ENCODE data around the gene TP53. TPM values are rescaled to one million over a fixed set of nuclear protein-coding genes. Genes with fewer than 3 reads are reported as not detected.

Gene TP53
- total RNA-seq, 4 donors from 2014 or later, result 16.4 to 66.4 (median 35.6) TPM

DNA sequence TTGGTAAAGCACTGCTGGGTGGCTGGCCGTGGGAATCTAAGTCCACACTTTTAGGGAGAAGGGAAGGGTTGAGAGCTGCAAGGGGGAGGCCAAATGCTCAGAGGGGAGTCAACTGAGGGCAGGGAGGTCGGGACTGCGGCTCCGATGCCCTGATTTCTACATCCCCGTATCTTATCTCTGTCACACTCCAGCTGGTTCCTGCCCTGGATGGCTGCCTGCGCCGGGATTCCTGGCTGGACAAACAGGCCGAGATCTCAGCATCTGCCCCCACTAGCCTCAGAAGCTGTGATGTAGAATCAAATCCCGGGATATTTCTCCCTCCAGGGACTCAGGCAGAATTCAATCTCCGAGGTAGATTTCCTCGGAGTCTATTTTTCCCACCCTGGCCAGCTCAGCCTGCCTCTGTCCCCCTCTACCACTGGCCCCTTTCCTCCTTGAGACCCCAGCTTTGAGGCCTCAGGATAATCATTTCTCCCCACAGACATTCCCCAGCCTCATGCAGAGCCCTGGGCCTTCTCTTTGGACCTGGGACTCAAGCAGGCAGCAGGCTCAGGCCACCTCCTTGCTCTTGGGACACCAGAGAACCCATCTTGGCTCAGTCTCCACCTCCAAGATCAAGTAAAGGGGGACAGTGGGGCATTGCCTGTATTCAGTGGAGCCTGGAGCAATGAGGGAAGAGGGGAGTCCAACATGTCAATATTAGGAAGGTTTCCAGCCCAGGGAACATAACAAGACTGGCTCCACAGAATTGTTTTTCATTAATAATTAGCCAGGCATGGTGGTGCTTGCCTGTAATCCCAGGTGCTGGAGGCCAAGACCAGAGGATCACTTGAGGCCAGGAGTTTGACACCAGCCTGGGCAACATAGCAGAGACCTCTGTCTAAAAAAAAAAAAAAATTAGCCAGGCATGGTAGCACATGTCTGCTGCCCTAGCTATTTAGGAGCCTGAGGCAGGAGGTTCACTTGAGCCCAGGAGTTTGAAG lies 55.6 kb downstream of the TP53 start:
- H3K27ac ChIP-seq, result no peak overlapping the region
- peaks cover 3 to 7% of the 10 kb centered on the region in 2 donors for H3K4me1 ChIP-seq
- intact Hi-C loops (cut with DNase I), result loop anchor here (5.0 kb wide), 1 partner anchor 56 kb away; the partner anchor contains the start of genes TP53 and WRAP53
- H3K27me3 ChIP-seq, result no peaks in the 10 kb centered on the region
- H3K4me3 ChIP-seq (replicated peaks in 1 of 3), result no peak overlapping the region
- no peaks in the 10 kb centered on the region for H3K36me3 ChIP-seq
- 75 to 82% methylated on average over 10 to 11 of the region's 11 CpGs for WGBS, 2 donors
- no peak for TF ChIP-seq POLR2A (IDR thresholded peaks at IDR 0.05)
- TF ChIP-seq, protein P1, sequence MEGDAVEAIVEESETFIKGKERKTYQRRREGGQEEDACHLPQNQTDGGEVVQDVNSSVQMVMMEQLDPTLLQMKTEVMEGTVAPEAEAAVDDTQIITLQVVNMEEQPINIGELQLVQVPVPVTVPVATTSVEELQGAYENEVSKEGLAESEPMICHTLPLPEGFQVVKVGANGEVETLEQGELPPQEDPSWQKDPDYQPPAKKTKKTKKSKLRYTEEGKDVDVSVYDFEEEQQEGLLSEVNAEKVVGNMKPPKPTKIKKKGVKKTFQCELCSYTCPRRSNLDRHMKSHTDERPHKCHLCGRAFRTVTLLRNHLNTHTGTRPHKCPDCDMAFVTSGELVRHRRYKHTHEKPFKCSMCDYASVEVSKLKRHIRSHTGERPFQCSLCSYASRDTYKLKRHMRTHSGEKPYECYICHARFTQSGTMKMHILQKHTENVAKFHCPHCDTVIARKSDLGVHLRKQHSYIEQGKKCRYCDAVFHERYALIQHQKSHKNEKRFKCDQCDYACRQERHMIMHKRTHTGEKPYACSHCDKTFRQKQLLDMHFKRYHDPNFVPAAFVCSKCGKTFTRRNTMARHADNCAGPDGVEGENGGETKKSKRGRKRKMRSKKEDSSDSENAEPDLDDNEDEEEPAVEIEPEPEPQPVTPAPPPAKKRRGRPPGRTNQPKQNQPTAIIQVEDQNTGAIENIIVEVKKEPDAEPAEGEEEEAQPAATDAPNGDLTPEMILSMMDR (IDR thresholded peaks at IDR 0.05), result no peak
- H3K9me3 ChIP-seq, result no peaks in the 10 kb centered on the region
- no peak for DNase-seq

DNA sequence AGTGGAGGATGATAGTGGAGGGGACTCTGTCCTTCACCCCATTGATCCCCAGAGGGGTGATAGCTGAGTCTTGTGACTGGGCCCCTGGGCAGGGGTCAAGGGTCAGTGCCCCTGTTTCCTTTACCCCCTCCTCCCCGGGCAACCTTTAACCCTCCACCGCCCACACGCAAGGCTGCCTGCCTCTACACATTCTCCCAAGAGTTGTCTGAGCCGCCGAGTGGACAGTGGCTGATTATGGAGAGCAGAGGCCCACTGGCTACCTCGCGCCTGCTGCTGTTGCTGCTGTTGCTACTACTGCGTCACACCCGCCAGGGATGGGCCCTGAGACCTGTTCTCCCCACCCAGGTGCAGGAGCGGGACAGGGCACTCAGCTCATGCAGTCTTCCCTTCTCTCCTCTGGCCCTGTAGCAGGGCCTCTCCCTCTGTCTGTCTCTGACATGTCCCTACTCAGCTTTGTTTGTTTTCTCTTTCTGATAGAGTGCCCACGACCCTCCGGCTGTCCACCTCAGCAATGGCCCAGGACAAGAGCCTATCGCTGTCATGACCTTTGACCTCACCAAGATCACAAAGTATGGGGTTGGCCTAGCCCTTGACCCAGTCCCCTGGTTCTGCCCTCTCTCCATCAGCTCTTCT lies 57.2 kb downstream of the TP53 start, which contains the start of gene SHBG:
Gene SHBG (plus strand): TSS at position 197 of the 633 bp plus-strand sequence. CDS start 38 bp downstream, at position 235.
- intact Hi-C loops (cut with DNase I), result loop anchor here (5.0 kb wide), 1 partner anchor 57 kb away; the partner anchor contains the start of genes TP53 and WRAP53
- WGBS, 2 donors, result 75% methylated on average over 11 to 13 of the region's 13 CpGs
- Histone ChIP-seq H3K27ac (no peak within 1 kb of the TSS), H3K4me1 (peaks cover 5 to 12% of the 10 kb centered on the region in 2 donors), H3K4me3 (replicated peaks in 1 of 3) (no peak within 1 kb of the TSS), H3K27me3 (no peaks in the 10 kb centered on the region), H3K9me3 (no peaks in the 10 kb centered on the region), H3K36me3 (no peaks in the 10 kb centered on the region)
- TF ChIP-seq, protein P1 (IDR thresholded peaks at IDR 0.05), result no peak
- no peak for TF ChIP-seq POLR2A (IDR thresholded peaks at IDR 0.05)
- no peak for DNase-seq

DNA sequence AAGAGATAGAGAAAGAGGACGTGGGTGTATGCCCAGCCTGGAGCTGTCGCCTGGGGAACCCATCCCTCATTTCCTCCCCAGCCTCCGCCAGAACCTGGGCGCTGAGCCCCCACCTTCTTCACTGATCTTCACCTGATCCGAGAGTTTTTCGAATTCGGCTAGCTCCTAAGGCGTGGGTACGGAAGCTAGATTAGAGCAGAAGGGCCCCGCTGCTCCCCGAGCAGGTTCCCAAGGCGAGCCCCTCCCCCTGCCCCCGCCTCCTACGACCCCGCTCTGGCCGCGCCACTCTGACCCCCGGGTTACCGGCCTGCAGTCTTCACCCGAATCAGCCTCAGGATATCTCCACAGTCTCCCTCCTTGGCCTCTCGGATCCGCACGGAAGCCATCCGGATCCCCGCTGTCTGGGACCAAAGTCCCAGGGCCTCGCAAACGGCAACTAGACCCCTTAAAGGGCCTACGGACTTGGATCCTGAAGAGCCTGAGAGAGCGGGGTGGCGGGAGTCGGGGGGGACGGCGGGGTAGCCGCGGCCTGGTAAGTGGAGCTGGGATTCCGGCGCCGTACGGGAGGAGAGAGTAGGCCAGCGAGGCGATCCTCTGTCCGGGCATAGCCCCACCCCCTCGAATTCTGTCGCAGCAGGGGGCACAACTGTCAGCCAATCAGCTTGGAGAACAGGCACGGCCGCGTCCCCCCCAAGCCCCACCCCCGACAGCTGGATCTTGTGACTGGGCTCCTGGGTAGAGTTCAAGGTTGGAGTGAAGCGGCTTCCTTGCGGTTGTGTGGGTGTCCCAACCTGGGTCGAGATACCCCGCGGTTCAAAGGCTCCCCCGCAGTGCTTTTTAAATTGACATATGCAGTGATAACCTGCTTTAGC lies 59.8 kb downstream of the TP53 start, which contains the start of gene SAT2:
Gene SAT2 (minus strand): TSS at position 572 of the 872 bp plus-strand sequence. CDS start 186 bp downstream, at position 386.
- Histone ChIP-seq H3K27me3 (no peaks in the 10 kb centered on the region), H3K36me3 (no peaks in the 10 kb centered on the region), H3K4me1 (peaks cover 5 to 12% of the 10 kb centered on the region in 2 donors), H3K9me3 (no peaks in the 10 kb centered on the region), H3K4me3 (replicated peaks in 1 of 3) (peak within 1 kb of the TSS; percentile 68 to 91 (median 79)), H3K27ac (peak within 1 kb of the TSS; percentile 95 to 97 (median 95))
- DNase-seq, result peak; percentile 96 to 97
- TF ChIP-seq POLR2A (IDR thresholded peaks at IDR 0.05), result peak; percentile 41 to 86
- TF ChIP-seq, protein P1 (IDR thresholded peaks at IDR 0.05), result no peak
- intact Hi-C loops (cut with DNase I), result no loop called here
- 0 to 1% methylated on average over 43 to 44 of the region's 54 CpGs for WGBS, 2 donors

DNA sequence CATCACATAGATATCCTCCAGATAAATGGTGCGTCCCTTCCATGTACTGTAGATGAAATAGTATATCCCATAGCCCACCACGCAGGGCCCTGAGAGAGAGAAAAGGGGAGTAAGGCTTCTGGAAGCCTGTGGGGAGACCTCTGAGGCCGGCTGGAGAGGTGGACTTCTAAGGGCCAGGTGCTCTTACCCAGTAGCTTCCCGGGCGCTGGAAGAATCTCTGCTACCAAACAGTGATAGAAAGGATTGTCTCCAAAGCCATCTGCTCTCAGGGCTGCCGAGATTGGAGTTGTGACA lies 60.4 kb downstream of the TP53 start:
- 25 to 28% methylated on average over 6 of the region's 6 CpGs for WGBS, 2 donors
- Histone ChIP-seq H3K36me3 (no peaks in the 10 kb centered on the region), H3K4me3 (replicated peaks in 1 of 3) (peak overlapping the region; percentile 68 to 91 (median 79)), H3K27me3 (no peaks in the 10 kb centered on the region), H3K27ac (peak overlapping the region; percentile 95 to 97 (median 95)), H3K9me3 (no peaks in the 10 kb centered on the region), H3K4me1 (peaks cover 5 to 12% of the 10 kb centered on the region in 2 donors)
- TF ChIP-seq, protein P1 (IDR thresholded peaks at IDR 0.05), result no peak
- TF ChIP-seq POLR2A (IDR thresholded peaks at IDR 0.05), result no peak
- no peak for DNase-seq
- intact Hi-C loops (cut with DNase I), result no loop called here

Measured in thyroid gland (tissue), 4 donors.